ENCODE measurements around the gene DCTN2. TPM values are rescaled to one million over a fixed set of nuclear protein-coding genes. Genes with fewer than 3 reads are reported as not detected.

The DCTN2 gene
- total RNA-seq, 4 donors from 2014 or later: 164 to 199 (median 193) TPM

MicroRNAs encoded within 50 kb of the gene (microRNA counts, 767-probe panel; counts per million panel counts)
- microRNA hsa-miR-616-3p: 0 to 2,556 counts per million in 2 donors

Small RNA genes lying within 50 kb of the gene (microRNA-seq; reads per million reads assigned to microRNA genes)
- not detected for gene MIR616
- gene MIR6758: not detected

Small RNA genes lying within 50 kb of the gene (small RNA-seq; reads per million reads assigned to genes)
- gene MIR616: not detected

Other genes starting within 250 kb of the DCTN2 start
- gene R3HDM2, start 116.1 kb downstream of the DCTN2 start, total RNA-seq: 10 to 100 TPM; 30.7 to 40.8 (median 35.5) TPM
- under 1 TPM in 3 of 4 donors, not detected in 1; 0.33 to 0.63 (median 0.54) TPM for gene INHBC, start 112.4 kb downstream of the DCTN2 start, total RNA-seq
- not detected for gene INHBE, start 91.9 kb downstream of the DCTN2 start, total RNA-seq
- gene GLI1, start 87.4 kb downstream of the DCTN2 start, total RNA-seq: 1 to 10 TPM in 3 of 4 donors, not detected in 1; 1.1 to 2.2 (median 1.6) TPM
- gene ARHGAP9, start 67.3 kb downstream of the DCTN2 start, total RNA-seq: 1 to 10 TPM; 3.2 to 6.3 (median 4.6) TPM
- gene MARS1, start 59.1 kb downstream of the DCTN2 start, total RNA-seq: 100 to 1,000 TPM in 2 of 4 donors, 10 to 100 TPM in 2; 55.2 to 173 (median 97.8) TPM
- 10 to 100 TPM; 44.5 to 71.3 (median 53.8) TPM for gene DDIT3, start 26.7 kb downstream of the DCTN2 start, total RNA-seq
- 10 to 100 TPM; 18.9 to 59.7 (median 51.9) TPM for gene MBD6, start 24.4 kb downstream of the DCTN2 start, total RNA-seq
- under 1 TPM; 0.34 to 0.67 (median 0.51) TPM for gene KIF5A, start 2.9 kb upstream of the DCTN2 start, total RNA-seq
- 10 to 100 TPM; 29.6 to 82.6 (median 59.2) TPM for gene PIP4K2C, start 44.0 kb upstream of the DCTN2 start, total RNA-seq
- gene DTX3, start 57.6 kb upstream of the DCTN2 start, total RNA-seq: 10 to 100 TPM; 29.2 to 42.0 (median 33.9) TPM
- gene ARHGEF25, start 64.2 kb upstream of the DCTN2 start, total RNA-seq: 10 to 100 TPM in 1 of 4 donors, 1 to 10 TPM in 3; 3.3 to 25.8 (median 3.9) TPM
- 1 to 10 TPM in 3 of 4 donors, under 1 TPM in 1; 0.88 to 7.9 (median 2.2) TPM for gene B4GALNT1, start 86.0 kb upstream of the DCTN2 start, total RNA-seq
- 100 to 1,000 TPM; 262 to 393 (median 286) TPM for gene OS9, start 146.9 kb upstream of the DCTN2 start, total RNA-seq
- 1 to 10 TPM in 1 of 4 donors, under 1 TPM in 3; 0.45 to 1.3 (median 0.80) TPM for gene AGAP2, start 191.6 kb upstream of the DCTN2 start, total RNA-seq
- gene TSPAN31, start 197.8 kb upstream of the DCTN2 start, total RNA-seq: 100 to 1,000 TPM; 110 to 166 (median 137) TPM
- 100 to 1,000 TPM in 3 of 4 donors, 10 to 100 TPM in 1; 95.2 to 137 (median 113) TPM for gene CDK4, start 205.1 kb upstream of the DCTN2 start, total RNA-seq
- gene MARCHF9, start 207.9 kb upstream of the DCTN2 start, total RNA-seq: 10 to 100 TPM; 17.5 to 25.1 (median 21.4) TPM
- gene CYP27B1, start 219.9 kb upstream of the DCTN2 start, total RNA-seq: 10 to 100 TPM in 2 of 4 donors, 1 to 10 TPM in 2; 2.7 to 13.0 (median 10.0) TPM
- gene METTL1, start 224.9 kb upstream of the DCTN2 start, total RNA-seq: 10 to 100 TPM in 3 of 4 donors, 1 to 10 TPM in 1; 7.9 to 24.5 (median 13.1) TPM
- gene EEF1AKMT3, start 225.4 kb upstream of the DCTN2 start, total RNA-seq: 10 to 100 TPM; 12.1 to 20.4 (median 16.5) TPM
- gene TSFM, start 235.6 kb upstream of the DCTN2 start, total RNA-seq: 10 to 100 TPM; 19.4 to 32.0 (median 25.5) TPM

All from thyroid gland (tissue), 4 donors.